ENCODE data around the gene EDAR. TPM values are rescaled to one million over a fixed set of nuclear protein-coding genes. Genes with fewer than 3 reads are reported as not detected.

The EDAR gene
- total and polyA plus RNA-seq, 10 of the 15 experiments (the other 5 are each of a cell fraction or from before 2014, with no cell fraction given), result 0.04 TPM; not detected in 9

DNA sequence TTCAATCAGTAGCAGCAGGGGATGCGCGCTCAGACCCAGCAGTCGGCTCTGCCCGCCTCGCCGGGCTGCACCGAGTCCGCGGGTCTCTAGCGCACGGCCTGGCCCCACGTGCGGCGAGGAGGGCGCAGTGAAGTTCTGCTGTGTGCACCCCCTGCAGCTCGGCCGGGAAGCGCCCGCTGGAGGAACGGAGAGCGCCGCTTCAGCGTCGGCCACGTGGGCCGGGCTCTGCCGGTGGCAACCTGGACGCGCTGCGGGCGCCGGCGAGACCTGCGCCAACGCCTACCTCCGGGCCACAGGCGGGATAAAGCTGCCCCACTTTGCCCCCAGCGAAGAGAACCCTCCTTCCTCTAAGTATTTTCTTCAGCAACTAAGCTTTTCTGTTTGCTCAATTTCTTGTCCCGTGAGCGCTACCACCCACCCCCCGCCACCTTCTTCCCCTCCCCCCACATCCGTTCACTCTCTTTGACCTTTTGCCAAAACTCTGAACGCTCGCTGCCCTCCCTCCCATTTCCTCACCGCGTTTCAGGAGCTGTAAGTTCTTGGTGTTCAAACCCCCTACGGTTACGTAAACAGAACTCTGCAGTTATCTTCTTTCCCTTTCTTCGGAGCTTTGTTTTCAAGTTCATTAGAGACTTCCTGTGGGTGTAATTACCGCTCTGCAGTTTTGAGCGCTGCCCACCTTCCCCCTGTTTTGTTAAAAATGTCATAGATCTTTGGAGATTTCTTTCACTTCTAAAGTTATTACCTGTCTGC is 42.6 kb upstream of the EDAR start:
- POLR2A ChIA-PET, result interaction anchor here (0.8 kb wide), 1 partner anchor 97 kb away, joined by 3 read pairs; the partner anchor contains the start of gene SH3RF3
- peak; percentile 83 for ATAC-seq
- CTCF ChIA-PET, result interaction anchor here (0.6 to 1.3 kb wide), 4 partner anchors 16 to 478 kb away, joined by 3 to 5 read pairs (median 4); no protein-coding TSS in a partner anchor
- Histone ChIP-seq H3K79me2 (ENCODE audit: control insufficient read depth, insufficient read depth, low read length) (no peaks in the 10 kb centered on the region), H3K4me2 (ENCODE audit: control insufficient read depth, insufficient read depth) (peak overlapping the region; percentile 38), H3K9ac (ENCODE audit: control insufficient read depth, insufficient read depth, low read length) (peak overlapping the region; percentile 24; the same call in 1 of the 2 replicates), H3K36me3 (ENCODE audit: control insufficient read depth in 2 of 2, insufficient read depth in 2 of 2, low read length in 1 of 2) (no peaks in the 10 kb centered on the region), H3K4me3 (peak overlapping the region; percentile 78), H2AFZ (ENCODE audit: control insufficient read depth, low read depth, low read length) (peak overlapping the region; percentile 84), H3K27ac (ENCODE audit: control insufficient read depth, insufficient read depth) (no peak overlapping the region), H4K20me1 (ENCODE audit: control insufficient read depth, insufficient read depth) (no peaks in the 10 kb centered on the region), H3K9me3 (replicated peaks; ENCODE audit: control insufficient read depth, insufficient read depth, low read length) (no peaks in the 10 kb centered on the region; the same call in 1 of the 3 replicates), H3K27me3 (replicated peaks in 1 of 2; ENCODE audit: control insufficient read depth in 2 of 2, insufficient read depth in 2 of 2, low read length in 1 of 2) (no peaks in the 10 kb centered on the region), H3K4me1 (ENCODE audit: control insufficient read depth, insufficient read depth, low read length) (peaks cover 6% of the 10 kb centered on the region)
- RAD21 ChIA-PET (ENCODE audit: unreplicated experiment), result interaction anchor here (0.7 to 1.7 kb wide), 4 partner anchors 11 to 117 kb away, joined by 3 to 7 read pairs (median 4); no protein-coding TSS in a partner anchor
- in situ Hi-C loops (cut with MboI) (no loop called here), intact Hi-C loops (cut with micrococcal nuclease; ENCODE audit: unreplicated experiment) (no loop called here)
- BruUV-seq (replicated peaks), result no TSS peak
- peak; percentile 35 for FAIRE-seq
- 15% methylated on average over 47 of the region's 51 CpGs for WGBS (ENCODE audit: insufficient coverage, insufficient replicate concordance, low lambda C conversion rate, missing lambda C conversion rate)
- SMC1A ChIA-PET (ENCODE audit: uncharacterized antibody, unreplicated experiment), result interaction anchor here (0.9 to 1.5 kb wide), 6 partner anchors 10 to 52 kb away, joined by 3 to 7 read pairs (median 5); no protein-coding TSS in a partner anchor
- no peak for DNase-seq (ENCODE audit: low read depth, low spot score)
- 0 out of 2 replicates have a peak, but pooled peaks have one; percentile 33 for TF ChIP-seq LARP7 (IDR thresholded peaks at IDR 0.05)
- no peak for TF ChIP-seq ZNF384 (IDR thresholded peaks at IDR 0.05; ENCODE audit: borderline replicate concordance, low read depth, low read length)
- TF ChIP-seq HDAC6 (IDR thresholded peaks at IDR 0.05; ENCODE audit: unreplicated experiment), result peak; percentile 40
- TF ChIP-seq, protein P1, sequence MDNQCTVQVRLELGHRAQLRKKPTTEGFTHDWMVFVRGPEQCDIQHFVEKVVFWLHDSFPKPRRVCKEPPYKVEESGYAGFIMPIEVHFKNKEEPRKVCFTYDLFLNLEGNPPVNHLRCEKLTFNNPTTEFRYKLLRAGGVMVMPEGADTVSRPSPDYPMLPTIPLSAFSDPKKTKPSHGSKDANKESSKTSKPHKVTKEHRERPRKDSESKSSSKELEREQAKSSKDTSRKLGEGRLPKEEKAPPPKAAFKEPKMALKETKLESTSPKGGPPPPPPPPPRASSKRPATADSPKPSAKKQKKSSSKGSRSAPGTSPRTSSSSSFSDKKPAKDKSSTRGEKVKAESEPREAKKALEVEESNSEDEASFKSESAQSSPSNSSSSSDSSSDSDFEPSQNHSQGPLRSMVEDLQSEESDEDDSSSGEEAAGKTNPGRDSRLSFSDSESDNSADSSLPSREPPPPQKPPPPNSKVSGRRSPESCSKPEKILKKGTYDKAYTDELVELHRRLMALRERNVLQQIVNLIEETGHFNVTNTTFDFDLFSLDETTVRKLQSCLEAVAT (IDR thresholded peaks at IDR 0.05), result no peak
- TF ChIP-seq, protein P2, sequence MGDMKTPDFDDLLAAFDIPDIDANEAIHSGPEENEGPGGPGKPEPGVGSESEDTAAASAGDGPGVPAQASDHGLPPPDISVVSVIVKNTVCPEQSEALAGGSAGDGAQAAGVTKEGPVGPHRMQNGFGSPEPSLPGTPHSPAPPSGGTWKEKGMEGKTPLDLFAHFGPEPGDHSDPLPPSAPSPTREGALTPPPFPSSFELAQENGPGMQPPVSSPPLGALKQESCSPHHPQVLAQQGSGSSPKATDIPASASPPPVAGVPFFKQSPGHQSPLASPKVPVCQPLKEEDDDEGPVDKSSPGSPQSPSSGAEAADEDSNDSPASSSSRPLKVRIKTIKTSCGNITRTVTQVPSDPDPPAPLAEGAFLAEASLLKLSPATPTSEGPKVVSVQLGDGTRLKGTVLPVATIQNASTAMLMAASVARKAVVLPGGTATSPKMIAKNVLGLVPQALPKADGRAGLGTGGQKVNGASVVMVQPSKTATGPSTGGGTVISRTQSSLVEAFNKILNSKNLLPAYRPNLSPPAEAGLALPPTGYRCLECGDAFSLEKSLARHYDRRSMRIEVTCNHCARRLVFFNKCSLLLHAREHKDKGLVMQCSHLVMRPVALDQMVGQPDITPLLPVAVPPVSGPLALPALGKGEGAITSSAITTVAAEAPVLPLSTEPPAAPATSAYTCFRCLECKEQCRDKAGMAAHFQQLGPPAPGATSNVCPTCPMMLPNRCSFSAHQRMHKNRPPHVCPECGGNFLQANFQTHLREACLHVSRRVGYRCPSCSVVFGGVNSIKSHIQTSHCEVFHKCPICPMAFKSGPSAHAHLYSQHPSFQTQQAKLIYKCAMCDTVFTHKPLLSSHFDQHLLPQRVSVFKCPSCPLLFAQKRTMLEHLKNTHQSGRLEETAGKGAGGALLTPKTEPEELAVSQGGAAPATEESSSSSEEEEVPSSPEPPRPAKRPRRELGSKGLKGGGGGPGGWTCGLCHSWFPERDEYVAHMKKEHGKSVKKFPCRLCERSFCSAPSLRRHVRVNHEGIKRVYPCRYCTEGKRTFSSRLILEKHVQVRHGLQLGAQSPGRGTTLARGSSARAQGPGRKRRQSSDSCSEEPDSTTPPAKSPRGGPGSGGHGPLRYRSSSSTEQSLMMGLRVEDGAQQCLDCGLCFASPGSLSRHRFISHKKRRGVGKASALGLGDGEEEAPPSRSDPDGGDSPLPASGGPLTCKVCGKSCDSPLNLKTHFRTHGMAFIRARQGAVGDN (IDR thresholded peaks at IDR 0.05), result peak; percentile 47; the same call in 1 of the 2 replicates
- TF ChIP-seq, protein P3, sequence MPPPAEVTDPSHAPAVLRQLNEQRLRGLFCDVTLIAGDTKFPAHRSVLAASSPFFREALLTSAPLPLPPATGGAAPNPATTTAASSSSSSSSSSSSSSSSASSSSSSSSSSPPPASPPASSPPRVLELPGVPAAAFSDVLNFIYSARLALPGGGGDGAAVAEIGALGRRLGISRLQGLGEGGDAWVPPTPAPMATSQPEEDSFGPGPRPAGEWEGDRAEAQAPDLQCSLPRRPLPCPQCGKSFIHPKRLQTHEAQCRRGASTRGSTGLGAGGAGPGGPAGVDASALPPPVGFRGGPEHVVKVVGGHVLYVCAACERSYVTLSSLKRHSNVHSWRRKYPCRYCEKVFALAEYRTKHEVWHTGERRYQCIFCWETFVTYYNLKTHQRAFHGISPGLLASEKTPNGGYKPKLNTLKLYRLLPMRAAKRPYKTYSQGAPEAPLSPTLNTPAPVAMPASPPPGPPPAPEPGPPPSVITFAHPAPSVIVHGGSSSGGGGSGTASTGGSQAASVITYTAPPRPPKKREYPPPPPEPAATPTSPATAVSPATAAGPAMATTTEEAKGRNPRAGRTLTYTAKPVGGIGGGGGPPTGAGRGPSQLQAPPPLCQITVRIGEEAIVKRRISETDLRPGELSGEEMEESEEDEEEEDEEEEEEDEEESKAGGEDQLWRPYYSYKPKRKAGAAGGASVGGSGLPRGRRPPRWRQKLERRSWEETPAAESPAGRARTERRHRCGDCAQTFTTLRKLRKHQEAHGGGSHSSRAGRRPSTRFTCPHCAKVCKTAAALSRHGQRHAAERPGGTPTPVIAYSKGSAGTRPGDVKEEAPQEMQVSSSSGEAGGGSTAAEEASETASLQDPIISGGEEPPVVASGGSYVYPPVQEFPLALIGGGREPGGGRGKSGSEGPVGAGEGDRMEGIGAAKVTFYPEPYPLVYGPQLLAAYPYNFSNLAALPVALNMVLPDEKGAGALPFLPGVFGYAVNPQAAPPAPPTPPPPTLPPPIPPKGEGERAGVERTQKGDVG (CRISPR knock-in tag; IDR thresholded peaks at IDR 0.05), result no peak
- TF ChIP-seq NR2F1 (conservative IDR thresholded peaks at IDR 0.05), result 0 out of 2 replicates have a peak, but pooled peaks have one; percentile 54
- peak; percentile 31; the same call in 1 of the 2 replicates for TF ChIP-seq SPI1 (IDR thresholded peaks at IDR 0.05; ENCODE audit: borderline replicate concordance, insufficient read depth, low read depth, low read length)
- TF ChIP-seq, protein P4, sequence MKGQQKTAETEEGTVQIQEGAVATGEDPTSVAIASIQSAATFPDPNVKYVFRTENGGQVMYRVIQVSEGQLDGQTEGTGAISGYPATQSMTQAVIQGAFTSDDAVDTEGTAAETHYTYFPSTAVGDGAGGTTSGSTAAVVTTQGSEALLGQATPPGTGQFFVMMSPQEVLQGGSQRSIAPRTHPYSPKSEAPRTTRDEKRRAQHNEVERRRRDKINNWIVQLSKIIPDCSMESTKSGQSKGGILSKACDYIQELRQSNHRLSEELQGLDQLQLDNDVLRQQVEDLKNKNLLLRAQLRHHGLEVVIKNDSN (IDR thresholded peaks at IDR 0.05; ENCODE audit: borderline replicate concordance, extremely low read length, insufficient read depth, low read depth, low read length), result peak; percentile 64
- peak; percentile 54 to 55; a peak in 2 of 4 replicates for TF ChIP-seq BHLHE40 (IDR thresholded peaks at IDR 0.05; ENCODE audit: borderline replicate concordance in 1 of 2, low read depth in 2 of 2, low read length in 1 of 2)
- TF ChIP-seq KLF5 (IDR thresholded peaks at IDR 0.05; ENCODE audit: partially characterized antibody), result no peak
